ENCODE results near the gene TTC33.

DNA sequence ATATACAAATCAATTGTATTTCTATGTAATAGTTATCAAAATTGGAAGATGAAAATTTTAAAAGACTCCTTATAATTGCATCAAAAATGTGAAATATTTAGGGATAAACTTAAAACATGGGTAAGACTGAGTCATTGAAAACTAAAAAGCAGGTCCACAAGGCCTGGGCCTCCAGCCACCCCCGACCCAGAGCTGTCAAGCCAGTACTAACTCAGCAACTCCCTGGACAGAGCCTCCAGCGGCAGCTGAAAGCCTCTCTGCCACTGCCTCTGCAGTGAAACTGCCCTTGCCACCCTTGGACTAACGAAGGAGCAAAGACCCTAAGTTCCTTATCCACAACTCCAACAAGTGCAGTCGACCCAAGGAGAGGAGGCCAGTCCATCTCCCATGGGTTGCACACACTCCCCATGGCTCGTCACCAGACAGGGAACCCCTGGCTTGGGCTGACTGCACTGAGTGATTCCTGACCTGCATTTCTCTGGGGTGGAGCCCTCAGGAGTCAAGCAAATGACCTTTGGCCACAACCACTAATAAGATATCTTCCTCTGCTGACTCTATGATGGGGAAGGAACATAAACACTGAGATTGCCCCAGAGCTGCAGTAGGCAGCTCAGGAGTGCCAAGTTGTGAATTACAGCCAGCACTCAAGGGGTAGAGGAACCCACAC is 55.5 kb downstream of the TTC33 start:
- TF ChIP-seq, protein P1, sequence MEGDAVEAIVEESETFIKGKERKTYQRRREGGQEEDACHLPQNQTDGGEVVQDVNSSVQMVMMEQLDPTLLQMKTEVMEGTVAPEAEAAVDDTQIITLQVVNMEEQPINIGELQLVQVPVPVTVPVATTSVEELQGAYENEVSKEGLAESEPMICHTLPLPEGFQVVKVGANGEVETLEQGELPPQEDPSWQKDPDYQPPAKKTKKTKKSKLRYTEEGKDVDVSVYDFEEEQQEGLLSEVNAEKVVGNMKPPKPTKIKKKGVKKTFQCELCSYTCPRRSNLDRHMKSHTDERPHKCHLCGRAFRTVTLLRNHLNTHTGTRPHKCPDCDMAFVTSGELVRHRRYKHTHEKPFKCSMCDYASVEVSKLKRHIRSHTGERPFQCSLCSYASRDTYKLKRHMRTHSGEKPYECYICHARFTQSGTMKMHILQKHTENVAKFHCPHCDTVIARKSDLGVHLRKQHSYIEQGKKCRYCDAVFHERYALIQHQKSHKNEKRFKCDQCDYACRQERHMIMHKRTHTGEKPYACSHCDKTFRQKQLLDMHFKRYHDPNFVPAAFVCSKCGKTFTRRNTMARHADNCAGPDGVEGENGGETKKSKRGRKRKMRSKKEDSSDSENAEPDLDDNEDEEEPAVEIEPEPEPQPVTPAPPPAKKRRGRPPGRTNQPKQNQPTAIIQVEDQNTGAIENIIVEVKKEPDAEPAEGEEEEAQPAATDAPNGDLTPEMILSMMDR (IDR thresholded peaks at IDR 0.05), result no peak
- no peak for TF ChIP-seq POLR2A (IDR thresholded peaks at IDR 0.05)

All from suprapubic skin (tissue), 3 donors.